CD4-positive, alpha-beta T cell (primary cell): ENCODE results near the gene NCK2. TPM values are rescaled to one million over a fixed set of nuclear protein-coding genes. Genes with fewer than 3 reads are reported as not detected.
"Not testable (repeated sequence)": the region's sequence is repeated elsewhere in the genome, so short reads cannot be mapped to it uniquely, and the experiment has no call there.

Experiments
- ATAC-seq: fragments of 200-7000 bp; cut with Tn5 transposase; one replicate; pipeline ENCODE4 v1.10.0; 2022; ENCODE audit warnings: mild to moderate bottlenecking; ENCODE audit not compliant: poor library complexity
- CTCF ChIA-PET: fragments of 350-600 bp; sonication (Branson Sonifier 250); formaldehyde crosslinking; loops from one replicate; lab custom pipeline; 2021; ENCODE audit warnings: antibody characterized with exemption, inconsistent platforms; lab: Charles Lee
- POLR2A ChIA-PET: fragments of 350-600 bp; sonication (Branson Sonifier 250); formaldehyde crosslinking; loops from one replicate; lab custom pipeline; 2021; ENCODE audit warnings: antibody characterized with exemption, inconsistent platforms; lab: Charles Lee
- DNase-seq, 14 experiments: peaks; one replicate each; pipeline ENCODE4 v3.0.0-alpha.2; 2013 to 2020; ENCODE audit warnings: mixed read lengths in 2 of 14
- H3K27ac ChIP-seq, 2 donors: one replicate each; pipeline versions ENCODE4 v1.5.1 to v1.7.0; 2013; ENCODE audit warnings: low read length in 2 of 2, low read depth in 1 of 2, mild to moderate bottlenecking in 1 of 2
- H3K27me3 ChIP-seq, 2 experiments: 1 replicate in 1 of 2; 2 replicates in 1 of 2; pipeline versions ENCODE4 v1.6.1 to v1.7.0; 2013; ENCODE audit warnings: low read length in 2 of 2, control low read depth in 1 of 2, mild to moderate bottlenecking in 1 of 2, moderate library complexity in 1 of 2; ENCODE audit not compliant: insufficient read depth in 2 of 2, control insufficient read depth in 1 of 2
- H3K36me3 ChIP-seq: one replicate; pipeline ENCODE4 v1.6.1; 2013; ENCODE audit warnings: low read length, control low read depth; ENCODE audit not compliant: insufficient read depth
- H3K4me1 ChIP-seq: one replicate; pipeline ENCODE4 v1.6.1; 2013; ENCODE audit warnings: low read length, control low read depth; ENCODE audit not compliant: insufficient read depth
- H3K4me3 ChIP-seq: one replicate; pipeline ENCODE4 v1.5.1; 2013; ENCODE audit warnings: mild to moderate bottlenecking, low read length, moderate library complexity
- H3K9me3 ChIP-seq, 2 experiments: 1 replicate in 1 of 2; 2 replicates in 1 of 2; pipeline versions ENCODE4 v1.6.1 to v1.7.0; 2013; ENCODE audit warnings: low read length in 2 of 2, mild to moderate bottlenecking in 2 of 2, control low read depth in 1 of 2, moderate library complexity in 1 of 2; ENCODE audit not compliant: control insufficient read depth in 1 of 2, insufficient read depth in 1 of 2
- H3K27ac Mint-ChIP-seq: one replicate; pipeline ENCODE4 v1.8.0; 2020; ENCODE audit warnings: mixed read lengths
- H3K27me3 Mint-ChIP-seq: one replicate; pipeline ENCODE4 v1.8.0; 2021; ENCODE audit warnings: mixed read lengths
- H3K36me3 Mint-ChIP-seq: one replicate; pipeline ENCODE4 v1.8.0; 2021; ENCODE audit warnings: low read depth, mixed read lengths
- H3K4me1 Mint-ChIP-seq: one replicate; pipeline ENCODE4 v1.8.0; 2021; ENCODE audit warnings: low read depth, mixed read lengths
- H3K4me3 Mint-ChIP-seq: one replicate; pipeline ENCODE4 v1.8.0; 2020; ENCODE audit warnings: mild to moderate bottlenecking, mixed read lengths
- H3K9me3 Mint-ChIP-seq: one replicate; pipeline ENCODE4 v1.8.0; 2020; ENCODE audit warnings: mixed read lengths
- CTCF ChIP-seq: fragments of 200-600 bp; IDR thresholded peaks from one replicate; pipeline ENCODE4 v1.8.0; 2022; ENCODE audit warnings: antibody characterized with exemption, mild to moderate bottlenecking
- intact Hi-C, 2 experiments: fragments of 100-400 bp; cut with DNase I in 1 of 2; cut with micrococcal nuclease in 1 of 2; formaldehyde crosslinking; loops; one replicate each; pipeline versions ENCODE4 v1.15.1 to v1.9.0; 2023 to 2025; cut with DNase I, micrococcal nuclease
- total RNA-seq, 174 experiments: library from RNA in 2 of 174; stranded (reverse) in 2 of 174; gene quantifications; one replicate each; pipeline ENCODE4 v1.2.3 and lab custom pipeline; 2021 to 2026

Gene NCK2
- total RNA-seq, 2 experiments from 2014 or later: 92.1 to 92.3 TPM

- Histone ChIP-seq H3K4me3 (no peak overlapping the region), H3K9me3 (no peaks in the 10 kb centered on the region), H3K27me3 (no peaks in the 10 kb centered on the region), H3K27ac (peak overlapping the region; percentile 53 to 88), H3K4me1 (peaks cover 87% of the 10 kb centered on the region), H3K36me3 (peaks cover 23% of the 10 kb centered on the region)
- ChIA-PET CTCF (interaction anchor here (0.8 to 1.9 kb wide), 3 partner anchors 8 to 17 kb away, joined by 3 to 6 read pairs (median 5); no protein-coding TSS in a partner anchor), POLR2A (interaction anchor here (0.5 to 8.7 kb wide), 13 partner anchors 8 to 406 kb away, joined by 3 to 69 read pairs (median 16); partner anchors contain the start of gene NCK2)
- ATAC-seq (no peak), DNase-seq (no peak)
- Mint-ChIP-seq H3K27ac (peak overlapping the region; percentile 98), H3K4me3 (peak overlapping the region; percentile 56), H3K9me3 (no peaks in the 10 kb centered on the region), H3K36me3 (peaks cover 67% of the 10 kb centered on the region), H3K4me1 (peaks cover 96% of the 10 kb centered on the region), H3K27me3 (no peaks in the 10 kb centered on the region)
- intact Hi-C loops: loop anchor here (1.0 to 10.0 kb wide), 5 partner anchors 9 to 322 kb away; no protein-coding TSS in a partner anchor
- no peak for TF ChIP-seq CTCF
Observed at GRCh38 chr2:105754994-105755393, 10.3 kb downstream of the NCK2 start.

GRCh38 chr2:105755895-105756294, 11.2 kb downstream of the NCK2 start:
- peak overlapping the region; percentile 56 for H3K4me3 Mint-ChIP-seq
- H3K36me3 ChIP-seq: peaks cover 31% of the 10 kb centered on the region
- DNase-seq (peak in 4 of 14 experiments; percentile 43 to 87 (median 71)), ATAC-seq (peak; percentile 74)
- H3K27me3 Mint-ChIP-seq: no peaks in the 10 kb centered on the region
- peaks cover 87% of the 10 kb centered on the region for H3K4me1 ChIP-seq
- TF ChIP-seq CTCF: no peak
- intact Hi-C loops: loop anchor here in 1 of 2 experiments (5.0 to 10.0 kb wide), 2 partner anchors 181 to 321 kb away; no protein-coding TSS in a partner anchor
- ChIA-PET CTCF (interaction anchor here (1.0 to 1.9 kb wide), 4 partner anchors 9 to 129 kb away, joined by 3 to 6 read pairs (median 4); no protein-coding TSS in a partner anchor), POLR2A (interaction anchor here (0.8 to 8.7 kb wide), 11 partner anchors 9 to 405 kb away, joined by 3 to 69 read pairs (median 18); no protein-coding TSS in a partner anchor)
- H3K27ac ChIP-seq: peak overlapping the region; percentile 53 to 88
- no peaks in the 10 kb centered on the region for H3K27me3 ChIP-seq
- H3K4me3 ChIP-seq: peak overlapping the region; percentile 4
- no peaks in the 10 kb centered on the region for H3K9me3 ChIP-seq
- no peaks in the 10 kb centered on the region for H3K9me3 Mint-ChIP-seq
- H3K36me3 Mint-ChIP-seq: peaks cover 59% of the 10 kb centered on the region
- H3K4me1 Mint-ChIP-seq: peaks cover 96% of the 10 kb centered on the region
- H3K27ac Mint-ChIP-seq: peak overlapping the region; percentile 98

- Mint-ChIP-seq H3K27ac (peak overlapping the region; percentile 98), H3K9me3 (no peaks in the 10 kb centered on the region), H3K4me1 (peaks cover 96% of the 10 kb centered on the region), H3K4me3 (peak overlapping the region; percentile 77), H3K36me3 (peaks cover 54% of the 10 kb centered on the region), H3K27me3 (no peaks in the 10 kb centered on the region)
- no peak for ATAC-seq
- Histone ChIP-seq H3K9me3 (no peaks in the 10 kb centered on the region), H3K4me1 (peaks cover 87% of the 10 kb centered on the region), H3K27me3 (no peaks in the 10 kb centered on the region), H3K27ac (peak overlapping the region; percentile 53 to 88), H3K36me3 (peaks cover 26% of the 10 kb centered on the region), H3K4me3 (no peak overlapping the region)
- POLR2A ChIA-PET: interaction anchor here (0.9 to 8.7 kb wide), 10 partner anchors 8 to 340 kb away, joined by 3 to 69 read pairs (median 20); no protein-coding TSS in a partner anchor
- no peak for TF ChIP-seq CTCF
- intact Hi-C loops: loop anchor here in 1 of 2 experiments (5.0 to 10.0 kb wide), 2 partner anchors 182 to 321 kb away; no protein-coding TSS in a partner anchor
- DNase-seq: no peak
- CTCF ChIA-PET: interaction anchor here (1.1 to 1.9 kb wide), 2 partner anchors 9 to 13 kb away, joined by 3 to 6 read pairs; no protein-coding TSS in a partner anchor
Observed at GRCh38 chr2:105756435-105756834, 11.7 kb downstream of the NCK2 start.

- peaks cover 22% of the 10 kb centered on the region for H3K36me3 ChIP-seq
- H3K36me3 Mint-ChIP-seq: peaks cover 50% of the 10 kb centered on the region
- not testable (repeated sequence) for H3K27me3 ChIP-seq, H3K9me3 Mint-ChIP-seq, ATAC-seq, H3K4me3 ChIP-seq, DNase-seq, H3K27me3 Mint-ChIP-seq, H3K9me3 ChIP-seq
- intact Hi-C loops: loop anchor here in 1 of 2 experiments (5.0 to 10.0 kb wide), 2 partner anchors 182 to 320 kb away; no protein-coding TSS in a partner anchor
- POLR2A ChIA-PET: interaction anchor here (1.7 to 8.7 kb wide), 7 partner anchors 8 to 339 kb away, joined by 5 to 69 read pairs (median 35); no protein-coding TSS in a partner anchor
- peak overlapping the region; percentile 53 to 88 for H3K27ac ChIP-seq
- CTCF ChIA-PET: interaction anchor here (1.4 to 1.9 kb wide), 2 partner anchors 8 to 10 kb away, joined by 4 to 6 read pairs; no protein-coding TSS in a partner anchor
- peaks cover 96% of the 10 kb centered on the region for H3K4me1 Mint-ChIP-seq
- peak overlapping the region; percentile 77 for H3K4me3 Mint-ChIP-seq
- H3K27ac Mint-ChIP-seq: peak overlapping the region; percentile 98
- peaks cover 87% of the 10 kb centered on the region for H3K4me1 ChIP-seq
Observed at GRCh38 chr2:105756865-105757264, 12.2 kb downstream of the NCK2 start.
